ENCODE measurements around the gene STARD3.
"Not testable (repeated sequence)": the region's sequence is repeated elsewhere in the genome, so short reads cannot be mapped to it uniquely, and the experiment has no call there.

The STARD3 gene

DNA sequence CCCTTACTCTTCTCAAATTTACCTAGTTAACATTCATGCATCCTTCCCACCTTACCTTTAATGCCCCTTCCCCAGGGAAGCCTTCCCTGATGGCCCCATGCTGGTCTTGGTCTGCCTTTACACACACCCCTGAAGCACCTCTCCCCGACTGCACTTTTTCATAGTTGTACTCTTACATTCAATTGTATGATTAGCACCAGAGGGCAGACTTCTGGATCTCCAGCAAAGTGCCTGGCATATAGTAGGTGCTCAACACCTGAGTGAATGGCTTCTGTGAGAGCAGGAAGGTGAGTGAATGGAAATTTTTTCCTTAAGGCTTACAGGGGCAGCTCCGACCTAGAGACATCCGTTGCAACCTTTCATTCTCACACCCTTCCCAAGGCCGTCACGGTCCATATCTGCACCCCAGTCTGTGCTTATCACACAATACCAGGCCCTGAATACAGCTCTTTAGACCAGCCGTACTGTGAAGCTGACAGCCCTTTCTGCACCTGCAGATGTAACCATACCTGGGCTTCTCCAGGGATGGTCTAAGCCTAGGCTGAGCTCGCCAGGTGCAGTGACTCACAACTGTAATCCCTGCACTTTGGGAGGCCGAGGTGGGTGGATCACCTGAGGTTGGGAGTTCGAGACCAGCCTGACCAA lies 46.5 kb downstream of the STARD3 start:
- in situ Hi-C loops (cut with HindIII; ENCODE audit: low sequenced_read_pairs): no loop called here

DNA sequence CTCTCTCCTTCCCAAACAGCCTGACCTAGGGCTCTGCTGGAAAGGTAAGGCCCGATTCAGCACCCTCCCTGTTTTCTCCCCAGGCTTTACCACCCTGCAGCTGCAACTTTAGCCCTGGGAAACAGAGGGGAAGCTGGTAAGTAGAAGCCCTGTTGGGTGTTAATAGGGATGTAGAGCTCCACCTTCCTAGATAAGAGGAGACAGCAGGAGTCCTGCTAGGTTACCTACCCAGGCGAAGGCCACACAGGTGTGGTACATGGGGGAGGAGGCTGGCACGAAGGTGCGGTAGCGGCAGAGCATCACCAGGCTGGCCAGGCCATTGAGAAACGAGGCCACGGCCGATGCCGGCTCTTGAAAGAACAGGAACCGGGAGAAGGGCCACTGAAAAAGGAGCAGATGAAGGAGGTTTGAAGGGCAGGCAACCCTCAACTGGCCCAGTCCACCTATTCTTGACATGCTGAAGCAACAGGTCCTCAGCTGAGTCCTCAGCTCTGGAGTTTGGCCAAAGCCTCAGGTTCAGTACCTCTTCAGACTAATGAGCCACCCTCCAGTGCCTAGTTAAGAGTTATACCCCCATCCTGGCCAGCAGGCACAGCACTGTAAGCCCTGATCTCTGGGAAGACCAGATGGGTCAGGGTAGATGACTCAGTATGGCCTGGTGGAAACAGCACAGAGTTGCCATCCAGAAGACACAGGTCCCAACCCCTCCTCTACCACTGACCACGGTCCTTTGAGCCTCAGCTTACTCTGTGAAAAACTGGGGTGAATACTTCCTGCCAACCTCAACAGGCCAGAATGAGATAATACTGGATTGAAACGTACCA lies 47.6 kb downstream of the STARD3 start:
- in situ Hi-C loops (cut with HindIII; ENCODE audit: low sequenced_read_pairs): loop anchor here (5.0 kb wide), 2 partner anchors 47 to 58 kb away; partner anchors contain the start of gene STARD3

DNA sequence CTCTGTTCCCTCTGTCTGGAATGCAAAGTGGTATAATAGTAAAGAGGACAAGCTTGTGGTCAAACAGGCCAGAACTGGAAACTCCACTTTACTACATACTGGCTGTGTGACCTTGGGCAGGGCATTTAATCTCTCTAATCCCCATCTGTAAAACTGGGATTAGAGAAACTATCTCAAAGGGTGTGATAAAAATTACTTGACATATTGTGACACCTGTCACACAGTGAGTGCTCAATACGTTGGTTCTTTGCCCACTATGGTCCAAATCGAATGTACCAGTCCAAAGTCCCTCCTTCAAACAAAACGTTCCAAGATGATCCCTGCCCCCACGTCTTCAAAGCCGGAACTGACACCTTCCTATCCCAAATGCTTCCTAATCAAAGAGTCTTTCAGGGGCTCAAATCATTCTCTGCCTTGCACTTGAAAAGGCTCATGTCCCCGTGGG lies 50.2 kb downstream of the STARD3 start:
- in situ Hi-C loops (cut with HindIII; ENCODE audit: low sequenced_read_pairs): loop anchor here (5.0 kb wide), 2 partner anchors 50 to 55 kb away; partner anchors contain the start of gene STARD3

DNA sequence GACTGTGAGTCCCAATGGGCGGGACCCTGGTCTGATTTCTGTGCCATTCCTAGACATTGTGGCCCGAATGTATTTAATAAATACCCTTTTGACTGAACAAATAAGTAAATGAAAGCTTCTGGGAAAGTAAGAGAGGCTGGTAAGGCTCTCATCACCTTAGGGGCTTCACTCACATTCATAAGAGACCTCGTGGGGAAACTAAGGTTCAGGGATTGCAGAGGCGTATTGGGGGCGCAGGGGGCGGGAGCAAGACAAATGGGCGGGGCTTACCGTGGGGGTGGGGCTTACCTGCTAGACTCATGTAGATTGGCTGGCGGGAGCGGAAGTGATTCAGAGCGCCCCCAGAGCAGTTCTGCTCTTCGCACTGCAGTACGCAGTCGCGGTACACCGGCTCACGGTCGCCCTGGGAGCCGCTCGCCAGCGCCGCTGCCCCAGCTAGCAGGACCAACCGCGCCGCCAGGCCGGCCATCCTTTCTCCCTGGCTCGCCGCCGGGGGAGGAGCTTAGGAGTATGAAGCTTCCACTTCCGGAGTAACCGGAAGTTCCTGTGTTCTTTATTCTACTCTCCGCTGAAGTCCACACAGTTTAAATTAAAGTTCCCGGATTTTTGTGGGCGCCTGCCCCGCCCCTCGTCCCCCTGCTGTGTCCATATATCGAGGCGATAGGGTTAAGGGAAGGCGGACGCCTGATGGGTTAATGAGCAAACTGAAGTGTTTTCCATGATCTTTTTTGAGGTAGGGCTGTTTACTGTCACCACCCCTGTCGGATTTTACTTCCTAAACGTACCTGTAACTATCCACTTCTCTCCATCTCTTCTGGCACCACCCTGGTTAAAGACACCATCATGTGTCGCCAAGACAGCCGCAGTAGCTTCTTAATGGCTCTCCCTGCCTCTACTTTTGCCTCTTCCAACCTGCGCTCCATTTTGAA lies 50.9 kb downstream of the STARD3 start, which contains the start of gene PGAP3:
Gene PGAP3 (minus strand): TSS at position 512 of the 929 bp plus-strand sequence. CDS start 43 bp downstream, at position 469.
- in situ Hi-C loops (cut with HindIII; ENCODE audit: low sequenced_read_pairs): loop anchor here (5.0 kb wide), 2 partner anchors 51 to 54 kb away; partner anchors contain the start of gene STARD3

DNA sequence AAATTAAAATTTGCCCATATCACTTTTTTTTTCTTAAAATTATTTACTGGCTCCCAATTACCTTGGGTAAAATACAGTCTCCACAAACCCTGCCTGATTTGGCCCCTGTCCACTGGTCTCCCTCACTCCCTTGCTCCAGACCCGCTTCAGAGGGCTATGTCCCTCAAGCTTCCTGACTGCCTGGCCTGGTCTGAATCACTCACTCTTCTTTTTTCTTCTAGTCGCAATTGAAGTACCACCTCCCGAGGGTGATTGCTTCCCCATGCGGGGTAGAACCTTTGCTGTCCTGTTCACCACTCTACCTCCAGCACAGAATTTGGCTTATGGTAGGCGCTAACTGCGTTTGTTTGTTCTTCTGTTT lies 51.5 kb downstream of the STARD3 start:
- in situ Hi-C loops (cut with HindIII; ENCODE audit: low sequenced_read_pairs): loop anchor here (5.0 kb wide), 2 partner anchors 51 to 54 kb away; partner anchors contain the start of gene STARD3

DNA sequence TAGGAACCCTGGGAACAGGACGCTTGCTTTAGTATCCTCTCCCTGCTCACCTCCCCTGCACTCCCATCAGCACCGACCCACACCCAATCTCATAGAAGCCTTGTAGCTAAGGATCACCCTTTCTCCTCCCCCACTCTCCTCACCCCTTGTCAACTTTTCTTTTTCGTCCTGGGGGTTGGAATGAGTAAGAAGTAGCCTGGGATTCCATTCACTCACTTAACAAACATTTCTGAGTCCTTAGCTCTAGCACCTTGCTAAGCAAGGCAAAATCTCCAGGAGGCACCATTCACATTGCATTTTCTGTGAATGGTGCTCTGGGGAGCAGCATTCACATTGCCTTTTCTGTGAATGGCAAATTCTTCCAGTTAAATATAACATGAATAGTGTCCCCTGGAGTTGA lies 52.0 kb downstream of the STARD3 start:
- in situ Hi-C loops (cut with HindIII; ENCODE audit: low sequenced_read_pairs): loop anchor here (5.0 kb wide), 2 partner anchors 52 to 53 kb away; partner anchors contain the start of gene STARD3

DNA sequence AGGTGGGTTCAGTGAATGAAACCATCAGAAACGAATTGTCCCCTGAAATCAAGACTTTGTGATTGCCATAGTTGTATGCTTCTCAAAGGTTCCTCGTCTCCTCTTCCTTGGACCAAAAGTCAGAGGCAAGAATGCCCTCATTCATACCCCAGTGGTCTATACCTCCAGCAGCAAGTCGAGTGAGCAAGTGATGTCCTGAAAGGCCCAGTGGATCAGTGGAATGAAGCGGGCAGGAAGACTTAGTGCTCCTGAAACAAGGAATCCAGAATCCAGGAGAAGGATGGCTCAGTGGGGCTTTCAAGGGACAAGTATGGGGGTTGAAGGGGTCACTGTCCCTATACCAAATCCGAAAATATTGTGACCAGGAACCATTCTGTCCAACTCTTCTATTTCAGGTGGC lies 57.6 kb downstream of the STARD3 start:
- in situ Hi-C loops (cut with HindIII; ENCODE audit: low sequenced_read_pairs): no loop called here

DNA sequence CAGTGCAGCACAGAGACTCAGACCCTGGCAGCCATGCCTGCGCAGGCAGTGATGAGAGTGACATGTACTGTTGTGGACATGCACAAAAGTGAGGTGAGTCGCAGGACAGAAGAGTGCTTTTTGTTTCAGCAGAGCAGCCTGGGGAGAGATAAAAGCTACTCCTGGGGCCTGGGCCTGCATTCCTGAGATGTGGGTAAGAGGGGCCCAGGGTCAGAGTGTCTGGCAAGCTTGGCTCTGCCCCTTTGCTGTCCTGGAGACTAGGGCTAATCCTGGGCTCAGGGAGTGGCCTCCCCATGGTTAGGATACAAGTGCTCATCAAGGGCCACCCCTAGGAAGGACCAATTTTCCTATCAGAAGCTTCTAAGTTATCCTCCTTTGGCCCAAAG lies 58.1 kb downstream of the STARD3 start:
- in situ Hi-C loops (cut with HindIII; ENCODE audit: low sequenced_read_pairs): no loop called here

DNA sequence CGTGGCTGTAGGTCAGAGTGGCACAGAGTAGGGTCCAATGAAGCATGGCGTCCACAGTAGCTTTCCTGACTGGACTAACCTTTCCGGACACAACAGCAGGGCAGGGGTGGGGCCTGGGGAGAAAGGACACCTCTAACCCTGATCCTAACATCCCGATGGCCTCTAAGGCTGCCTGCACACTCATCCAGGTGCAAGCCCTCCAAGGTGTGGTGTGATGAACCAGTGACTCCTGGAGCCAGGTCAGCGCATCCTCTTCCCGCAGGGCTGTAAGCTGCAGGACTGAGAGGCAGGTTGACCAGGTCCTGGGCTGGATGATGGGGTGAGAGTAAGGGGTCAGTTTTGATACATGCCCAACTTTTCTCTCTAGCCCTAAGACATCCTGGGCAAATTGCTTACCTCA lies 59.8 kb downstream of the STARD3 start:
- in situ Hi-C loops (cut with HindIII; ENCODE audit: low sequenced_read_pairs): no loop called here

DNA sequence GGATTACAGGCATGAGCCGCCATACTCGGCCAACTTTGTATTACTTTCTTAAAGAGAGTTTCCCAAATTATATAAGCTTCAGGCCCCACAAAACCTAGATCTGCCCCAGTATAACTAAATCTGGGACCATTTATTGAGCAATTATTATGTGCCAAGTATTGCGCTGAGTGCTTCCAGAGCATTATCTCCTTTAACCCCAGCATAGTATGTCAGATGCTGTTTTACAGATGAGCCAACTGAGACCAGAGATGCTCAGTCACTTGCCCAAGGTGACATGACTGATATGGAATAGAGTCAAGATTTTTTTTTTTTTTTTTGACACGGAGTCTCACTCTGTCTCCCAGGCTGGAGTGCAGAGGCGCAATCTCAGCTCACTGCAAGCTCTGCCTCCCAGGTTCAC lies 61.0 kb downstream of the STARD3 start:
- in situ Hi-C loops (cut with HindIII; ENCODE audit: low sequenced_read_pairs): no loop called here

DNA sequence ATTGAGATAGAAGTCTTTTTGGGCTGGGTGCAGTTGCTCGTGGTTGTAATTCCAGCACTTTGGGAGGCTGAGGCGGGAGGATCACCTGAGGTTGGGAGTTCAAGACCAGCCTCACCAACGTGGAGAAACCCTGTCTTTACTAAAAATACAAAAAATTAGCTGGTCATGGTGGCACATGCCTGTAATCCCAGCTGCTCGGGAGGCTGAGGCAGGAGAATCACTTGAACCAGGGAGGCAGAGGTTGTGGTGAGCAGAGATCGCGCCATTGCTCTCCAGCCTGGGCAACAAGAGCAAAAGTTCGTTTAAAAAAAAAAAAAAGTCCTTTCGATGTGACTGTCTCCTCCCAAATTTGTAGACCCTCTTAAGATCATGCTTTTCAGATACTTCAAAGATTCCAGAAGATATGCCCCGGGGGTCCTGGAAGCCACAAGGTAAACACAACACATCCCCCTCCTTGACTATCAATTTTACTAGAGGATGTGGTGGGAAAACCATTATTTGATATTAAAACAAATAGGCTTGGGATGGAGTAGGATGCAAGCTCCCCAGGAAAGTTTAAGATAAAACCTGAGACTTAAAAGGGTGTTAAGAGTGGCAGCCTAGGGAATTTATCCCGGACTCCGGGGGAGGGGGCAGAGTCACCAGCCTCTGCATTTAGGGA lies 62.3 kb downstream of the STARD3 start:
- in situ Hi-C loops (cut with HindIII; ENCODE audit: low sequenced_read_pairs): not testable (repeated sequence)

DNA sequence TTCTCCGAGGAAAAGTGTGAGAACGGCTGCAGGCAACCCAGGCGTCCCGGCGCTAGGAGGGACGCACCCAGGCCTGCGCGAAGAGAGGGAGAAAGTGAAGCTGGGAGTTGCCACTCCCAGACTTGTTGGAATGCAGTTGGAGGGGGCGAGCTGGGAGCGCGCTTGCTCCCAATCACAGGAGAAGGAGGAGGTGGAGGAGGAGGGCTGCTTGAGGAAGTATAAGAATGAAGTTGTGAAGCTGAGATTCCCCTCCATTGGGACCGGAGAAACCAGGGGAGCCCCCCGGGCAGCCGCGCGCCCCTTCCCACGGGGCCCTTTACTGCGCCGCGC lies 62.8 kb downstream of the STARD3 start, which contains the start of gene ERBB2:
Gene ERBB2 (plus strand): TSS at position 247 of the 330 bp plus-strand sequence. CDS start 175 bp downstream, outside the sequence.
- in situ Hi-C loops (cut with HindIII; ENCODE audit: low sequenced_read_pairs): no loop called here

DNA sequence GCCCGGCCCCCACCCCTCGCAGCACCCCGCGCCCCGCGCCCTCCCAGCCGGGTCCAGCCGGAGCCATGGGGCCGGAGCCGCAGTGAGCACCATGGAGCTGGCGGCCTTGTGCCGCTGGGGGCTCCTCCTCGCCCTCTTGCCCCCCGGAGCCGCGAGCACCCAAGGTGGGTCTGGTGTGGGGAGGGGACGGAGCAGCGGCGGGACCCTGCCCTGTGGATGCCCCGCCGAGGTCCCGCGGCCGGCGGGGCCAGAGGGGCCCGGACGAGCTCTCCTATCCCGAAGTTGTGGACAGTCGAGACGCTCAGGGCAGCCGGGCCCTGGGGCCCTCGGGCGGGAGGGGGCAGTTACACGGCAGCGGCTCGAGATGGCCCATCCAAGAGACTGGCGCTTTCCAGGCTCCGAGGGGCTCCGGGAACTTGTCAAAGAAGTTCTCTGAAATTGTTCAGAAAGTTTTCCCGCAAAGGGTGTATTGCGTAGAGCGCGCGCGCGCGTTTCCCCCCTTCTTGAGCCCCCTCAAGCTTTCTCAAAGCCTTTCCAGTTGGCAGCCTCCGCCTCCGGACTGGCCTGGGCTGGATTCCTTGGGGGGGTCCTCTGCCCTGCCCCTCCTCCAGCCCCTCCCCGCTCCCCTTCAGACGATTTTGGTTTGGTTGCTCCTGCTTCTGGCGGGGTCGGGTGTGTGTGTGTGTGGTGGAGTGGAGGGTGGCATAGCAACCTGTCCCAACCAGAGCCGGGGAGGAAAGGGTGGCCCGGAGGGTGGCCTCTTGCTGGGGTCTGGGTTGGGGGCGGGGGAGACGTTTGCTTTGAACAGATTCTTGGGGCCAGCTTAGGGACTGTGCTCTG lies 63.4 kb downstream of the STARD3 start:
- in situ Hi-C loops (cut with HindIII; ENCODE audit: low sequenced_read_pairs): no loop called here

DNA sequence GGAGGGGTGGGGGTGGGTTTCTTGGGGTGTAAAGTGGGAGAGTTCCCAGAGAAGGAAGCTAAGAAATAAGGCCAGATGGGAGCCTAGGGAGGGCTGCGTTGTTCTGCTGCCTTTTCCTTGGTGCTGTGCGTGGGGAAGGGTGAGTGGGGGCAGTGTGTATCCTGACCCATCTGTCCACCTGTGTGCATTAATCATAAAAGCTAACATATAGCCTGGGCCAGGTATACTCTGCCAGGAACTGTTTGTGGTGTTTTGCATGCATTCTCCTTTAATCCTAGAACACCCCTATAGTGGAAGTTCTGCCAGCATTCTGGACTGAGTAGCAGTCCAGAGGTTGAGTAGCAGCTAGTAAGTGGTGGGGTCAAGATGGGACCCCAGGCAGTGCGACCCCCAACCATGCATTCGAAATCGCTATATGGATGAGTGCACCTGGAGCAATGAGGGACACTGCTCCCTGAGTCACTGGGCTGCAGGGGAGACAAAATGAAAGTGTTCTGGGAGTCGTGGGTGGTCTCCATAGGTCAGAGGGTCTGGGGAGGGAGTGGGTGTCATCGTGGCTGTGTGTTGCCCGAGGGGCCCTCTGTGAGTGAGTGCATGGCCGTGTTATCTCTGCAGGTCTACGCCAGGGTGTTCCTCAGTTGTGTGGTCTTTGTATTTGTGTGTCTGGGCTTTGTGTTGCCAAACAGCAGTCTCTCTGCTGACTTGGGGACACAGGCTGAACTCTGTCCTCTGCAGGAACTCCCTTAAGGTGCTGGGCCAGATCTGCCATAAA lies 64.3 kb downstream of the STARD3 start:
- in situ Hi-C loops (cut with HindIII; ENCODE audit: low sequenced_read_pairs): no loop called here

DNA sequence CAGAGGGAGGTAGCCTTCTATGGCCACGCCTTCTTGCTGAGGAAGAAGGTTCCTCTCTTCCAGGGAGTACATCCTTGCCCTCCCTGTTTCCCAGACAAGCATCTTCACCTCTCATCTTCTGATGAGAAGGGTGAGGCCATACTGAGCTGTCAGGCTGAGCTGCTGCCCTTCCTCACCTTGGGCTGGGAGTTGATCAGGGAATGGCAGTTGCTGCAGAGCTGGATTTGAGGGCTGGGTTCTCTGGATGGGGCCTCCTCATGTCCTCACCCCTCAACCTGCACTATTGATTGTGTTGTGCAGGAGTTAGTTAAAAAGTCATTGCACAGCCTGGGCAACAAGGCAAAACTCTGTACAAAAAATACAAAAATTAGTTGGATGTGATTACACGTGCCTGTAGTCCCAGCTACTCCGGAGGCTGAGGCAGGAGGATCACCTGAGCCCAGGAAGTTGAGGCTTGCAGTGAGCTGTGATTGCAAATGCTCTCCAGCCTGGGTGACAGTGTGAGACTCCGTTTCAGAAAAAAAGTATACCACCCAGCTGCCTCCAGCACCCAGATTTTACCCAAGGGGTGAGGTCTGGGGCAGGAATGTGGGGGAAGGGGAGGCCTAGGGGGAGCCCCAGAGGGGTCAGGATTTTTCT lies 65.0 kb downstream of the STARD3 start:
- in situ Hi-C loops (cut with HindIII; ENCODE audit: low sequenced_read_pairs): no loop called here

DNA sequence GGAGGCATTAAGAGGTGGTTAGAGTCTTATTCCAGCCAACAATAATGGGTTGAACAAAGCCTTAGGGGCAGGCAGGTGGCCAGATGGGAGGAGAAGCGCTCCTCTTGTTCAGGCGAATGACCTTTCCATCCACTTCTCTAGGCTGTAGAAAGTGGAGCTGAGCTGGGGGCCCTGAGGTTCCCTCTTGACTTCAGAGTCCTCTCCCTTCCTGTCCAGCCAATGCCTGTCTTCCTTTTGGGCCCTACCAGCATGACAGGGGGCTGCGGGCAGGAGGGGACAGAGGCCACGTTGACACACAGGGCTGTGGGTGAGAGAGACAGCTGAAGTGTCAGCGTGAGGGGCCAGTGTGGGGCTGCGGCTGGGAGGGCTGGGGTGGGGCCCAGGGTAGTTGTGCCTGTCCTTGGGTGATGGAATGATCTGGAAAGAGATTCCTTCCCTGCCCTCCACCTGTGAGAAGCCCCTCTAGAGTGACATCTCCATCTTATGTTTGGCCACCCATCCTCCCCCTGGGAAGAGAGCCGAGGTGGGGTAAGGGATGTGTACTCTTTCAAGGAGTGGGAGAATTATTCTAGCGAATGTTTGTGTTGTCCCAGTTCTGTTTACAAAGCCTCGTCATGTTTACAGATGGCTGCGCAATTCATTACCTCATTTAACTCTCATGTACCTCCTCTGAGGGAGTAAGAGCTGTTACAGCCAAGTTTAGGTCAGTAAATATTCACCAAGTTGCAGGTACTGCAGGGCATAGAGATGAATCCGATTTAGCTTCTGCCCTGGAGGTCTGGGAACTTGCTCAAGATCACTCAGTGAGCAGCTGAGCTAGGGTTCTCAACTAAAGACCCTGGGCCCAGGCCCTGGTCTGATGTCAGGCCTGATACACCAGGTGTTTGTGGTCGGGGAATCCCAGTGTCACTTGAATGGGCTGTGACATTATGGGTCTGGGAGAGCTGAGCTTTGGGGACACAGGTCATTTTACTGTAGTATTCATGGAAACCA lies 66.3 kb downstream of the STARD3 start:
- in situ Hi-C loops (cut with HindIII; ENCODE audit: low sequenced_read_pairs): no loop called here

DNA sequence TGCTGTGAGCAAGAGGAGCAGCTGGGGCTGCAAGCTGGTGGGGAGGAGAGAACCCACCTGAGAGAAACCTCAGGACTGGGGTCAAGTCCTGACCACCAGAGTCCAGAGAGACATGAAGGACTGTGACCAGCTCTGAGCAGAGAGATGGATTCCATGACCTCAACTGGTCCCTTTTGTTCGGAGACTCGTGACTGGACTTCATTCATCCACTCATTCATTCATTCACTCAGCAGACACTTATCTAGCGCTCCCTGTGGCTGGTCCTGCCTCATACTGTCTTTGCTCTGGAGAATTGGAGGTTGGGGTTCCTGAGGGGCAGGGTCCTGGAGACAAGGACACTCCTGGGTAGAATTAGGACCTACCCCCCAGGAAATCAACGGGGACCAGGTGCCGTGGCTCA lies 67.0 kb downstream of the STARD3 start:
- in situ Hi-C loops (cut with HindIII; ENCODE audit: low sequenced_read_pairs): no loop called here

All from endothelial cell of hepatic sinusoid (primary cell).